ENCODE data around the gene TPP2.

GRCh38 chr13:102700088-102701031 is 103.6 kb downstream of the TPP2 start:
- TF ChIP-seq, protein P1, sequence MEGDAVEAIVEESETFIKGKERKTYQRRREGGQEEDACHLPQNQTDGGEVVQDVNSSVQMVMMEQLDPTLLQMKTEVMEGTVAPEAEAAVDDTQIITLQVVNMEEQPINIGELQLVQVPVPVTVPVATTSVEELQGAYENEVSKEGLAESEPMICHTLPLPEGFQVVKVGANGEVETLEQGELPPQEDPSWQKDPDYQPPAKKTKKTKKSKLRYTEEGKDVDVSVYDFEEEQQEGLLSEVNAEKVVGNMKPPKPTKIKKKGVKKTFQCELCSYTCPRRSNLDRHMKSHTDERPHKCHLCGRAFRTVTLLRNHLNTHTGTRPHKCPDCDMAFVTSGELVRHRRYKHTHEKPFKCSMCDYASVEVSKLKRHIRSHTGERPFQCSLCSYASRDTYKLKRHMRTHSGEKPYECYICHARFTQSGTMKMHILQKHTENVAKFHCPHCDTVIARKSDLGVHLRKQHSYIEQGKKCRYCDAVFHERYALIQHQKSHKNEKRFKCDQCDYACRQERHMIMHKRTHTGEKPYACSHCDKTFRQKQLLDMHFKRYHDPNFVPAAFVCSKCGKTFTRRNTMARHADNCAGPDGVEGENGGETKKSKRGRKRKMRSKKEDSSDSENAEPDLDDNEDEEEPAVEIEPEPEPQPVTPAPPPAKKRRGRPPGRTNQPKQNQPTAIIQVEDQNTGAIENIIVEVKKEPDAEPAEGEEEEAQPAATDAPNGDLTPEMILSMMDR (conservative IDR thresholded peaks at IDR 0.05; ENCODE audit: low read depth, low read length): no peak
- TF ChIP-seq EZH2 (IDR thresholded peaks at IDR 0.05; ENCODE audit: borderline replicate concordance, low read depth, low read length, poor library complexity, severe bottlenecking): no peak

Data from A673 (cell line).